Activated CD8-positive, alpha-beta memory T cell treated with anti-CD3 and anti-CD28 coated beads for 4 hours (primary cell): Measurements from ENCODE around the gene RAF1.
"Not testable (repeated sequence)": the region's sequence is repeated elsewhere in the genome, so short reads cannot be mapped to it uniquely, and the experiment has no call there.

Experiments
- DNase-seq, 2 donors: peaks; one replicate each; pipeline ENCODE4 v3.0.0-alpha.2; 2020; ENCODE audit warnings: low read depth in 2 of 2

The RAF1 gene

GRCh38 chr3:12677616-12678015, 13.7 kb upstream of the RAF1 start:
- no peak for DNase-seq

GRCh38 chr3:12675115-12675810, 11.3 kb upstream of the RAF1 start:
- DNase-seq = no peak

- not testable (repeated sequence) for DNase-seq
Observed at GRCh38 chr3:12673956-12674736, 10.2 kb upstream of the RAF1 start.

- DNase-seq = no peak
Observed at GRCh38 chr3:12671120-12671450, 7.2 kb upstream of the RAF1 start.

- DNase-seq = no peak
Observed at GRCh38 chr3:12670365-12671119, 6.6 kb upstream of the RAF1 start.

GRCh38 chr3:12663401-12663935, 449 bp downstream of the RAF1 start:
- DNase-seq = no peak

- no peak for DNase-seq
Observed at GRCh38 chr3:12662593-12663400, 1.1 kb downstream of the RAF1 start.

GRCh38 chr3:12661926-12662592, 1.9 kb downstream of the RAF1 start:
- DNase-seq = no peak

- not testable (repeated sequence) for DNase-seq
Observed at GRCh38 chr3:12661375-12661774, 2.5 kb downstream of the RAF1 start.

- DNase-seq = no peak
Observed at GRCh38 chr3:12660196-12660595, 3.7 kb downstream of the RAF1 start.

GRCh38 chr3:12659316-12660015, 4.5 kb downstream of the RAF1 start:
- DNase-seq = no peak

GRCh38 chr3:12658593-12659058, 5.3 kb downstream of the RAF1 start:
- DNase-seq = no peak

- DNase-seq = no peak
Observed at GRCh38 chr3:12656850-12657249, 7.1 kb downstream of the RAF1 start.

GRCh38 chr3:12656193-12656592, 7.7 kb downstream of the RAF1 start:
- no peak for DNase-seq

- DNase-seq = no peak
Observed at GRCh38 chr3:12655701-12656100, 8.2 kb downstream of the RAF1 start.

- DNase-seq = no peak
Observed at GRCh38 chr3:12653747-12654146, 10.2 kb downstream of the RAF1 start.

GRCh38 chr3:12648384-12648959, 15.4 kb downstream of the RAF1 start:
- DNase-seq = no peak

- no peak for DNase-seq
Observed at GRCh38 chr3:12644331-12644937, 19.5 kb downstream of the RAF1 start.

GRCh38 chr3:12643724-12644123, 20.2 kb downstream of the RAF1 start:
- no peak for DNase-seq

GRCh38 chr3:12643010-12643380, 20.9 kb downstream of the RAF1 start:
- no peak for DNase-seq
